ENCODE measurements around the gene EYS. TPM values are rescaled to one million over a fixed set of nuclear protein-coding genes. Genes with fewer than 3 reads are reported as not detected.

EYS gene
- total RNA-seq, 1 experiment from 2014 or later: not detected

GRCh38 chr6:64217721-64218620 lies 1489.1 kb downstream of the EYS start:
- no peak overlapping the region for H3T11ph ChIP-seq (ENCODE audit: low read length)
- H2BK20ac ChIP-seq (ENCODE audit: low read depth, low read length, poor library complexity, severe bottlenecking): no peak overlapping the region
- no CpG with 5 or more reads among the region's 2 CpGs for WGBS (ENCODE audit: extremely low coverage, insufficient read length, low lambda C conversion rate)
- H4K91ac ChIP-seq (ENCODE audit: insufficient read length, low read depth, low read length): no peak overlapping the region
- H4K20me1 ChIP-seq (ENCODE audit: control insufficient read depth, insufficient read depth, insufficient read length): no peaks in the 10 kb centered on the region
- no peak overlapping the region for H2BK12ac ChIP-seq (ENCODE audit: insufficient read length, low read depth, low read length)
- no peak overlapping the region for H3K23ac ChIP-seq (ENCODE audit: insufficient read length, low read depth, low read length)
- H3K4me1 ChIP-seq (ENCODE audit: insufficient read depth, low read length): no peaks in the 10 kb centered on the region
- no peaks in the 10 kb centered on the region for H3K9me3 Mint-ChIP-seq
- H3K4ac ChIP-seq (ENCODE audit: low read depth, low read length): no peak overlapping the region
- DNase-seq: no peak
- H2BK15ac ChIP-seq (ENCODE audit: low read depth, low read length): no peak overlapping the region
- no peaks in the 10 kb centered on the region for H3K27me3 Mint-ChIP-seq (ENCODE audit: low read depth)
- H3K14ac ChIP-seq (ENCODE audit: insufficient read depth, low read length): no peak overlapping the region
- no peak overlapping the region for H3K27ac ChIP-seq (ENCODE audit: insufficient read length, low read depth, low read length)
- H4K8ac ChIP-seq (replicated peaks; ENCODE audit: insufficient read length, low read depth, low read length): no peak overlapping the region
- H3K56ac ChIP-seq (ENCODE audit: insufficient read length, low read depth, low read length): no peak overlapping the region
- H4K5ac ChIP-seq (ENCODE audit: insufficient read length, low read depth, low read length): no peak overlapping the region
- no peak for TF ChIP-seq CTCF (conservative IDR thresholded peaks at IDR 0.05)
- H3K27ac Mint-ChIP-seq: no peak overlapping the region
- H3K36me3 Mint-ChIP-seq (ENCODE audit: insufficient read depth in 1 of 3, low read depth in 3 of 3): no peaks in the 10 kb centered on the region
- H3K4me1 Mint-ChIP-seq: peaks cover 6 to 7% of the 10 kb centered on the region in 2 experiments; a peak in 2 of 4 replicates
- H3K27me3 ChIP-seq (ENCODE audit: insufficient read depth, low read length): no peaks in the 10 kb centered on the region
- H3K4me3 Mint-ChIP-seq: no peak overlapping the region
- H2AFZ ChIP-seq (ENCODE audit: low read length): no peak overlapping the region
- H3K79me1 ChIP-seq (ENCODE audit: insufficient read depth, low read depth, low read length, poor library complexity, severe bottlenecking): no peaks in the 10 kb centered on the region
- no peak overlapping the region for H3K18ac ChIP-seq (ENCODE audit: insufficient read length, low read depth, low read length)
- no peak overlapping the region for H2BK120ac ChIP-seq (ENCODE audit: low read depth, low read length, poor library complexity, severe bottlenecking)
- H3K79me2 ChIP-seq (ENCODE audit: insufficient read depth, low read length): no peaks in the 10 kb centered on the region
- no peaks in the 10 kb centered on the region for H3K23me2 ChIP-seq (ENCODE audit: insufficient read length, low read depth, low read length, poor library complexity, severe bottlenecking)
- H3K9me3 ChIP-seq (ENCODE audit: control insufficient read depth, low read depth, low read length): no peaks in the 10 kb centered on the region
- H2BK5ac ChIP-seq (ENCODE audit: insufficient read length, low read length): no peak overlapping the region
- H3K4me2 ChIP-seq (ENCODE audit: insufficient read depth, insufficient read length, low read length): no peak overlapping the region
- H3K9ac ChIP-seq (ENCODE audit: extremely low read depth, insufficient read length, low read length): no peak overlapping the region
- H2AK5ac ChIP-seq (ENCODE audit: insufficient read length, low read length): no peak overlapping the region
